HG02938 (cell line): ENCODE results near the gene ZNF705A.
"Not testable (repeated sequence)": the region's sequence is repeated elsewhere in the genome, so short reads cannot be mapped to it uniquely, and the experiment has no call there.

Experiments
- ATAC-seq: cut with Tn5 transposase; IDR thresholded peaks from one replicate; pipeline ENCODE4 v1.9.1; 2021; ENCODE audit warnings: mild to moderate bottlenecking, moderate library complexity; ENCODE audit not compliant: unreplicated experiment

ZNF705A gene

DNA sequence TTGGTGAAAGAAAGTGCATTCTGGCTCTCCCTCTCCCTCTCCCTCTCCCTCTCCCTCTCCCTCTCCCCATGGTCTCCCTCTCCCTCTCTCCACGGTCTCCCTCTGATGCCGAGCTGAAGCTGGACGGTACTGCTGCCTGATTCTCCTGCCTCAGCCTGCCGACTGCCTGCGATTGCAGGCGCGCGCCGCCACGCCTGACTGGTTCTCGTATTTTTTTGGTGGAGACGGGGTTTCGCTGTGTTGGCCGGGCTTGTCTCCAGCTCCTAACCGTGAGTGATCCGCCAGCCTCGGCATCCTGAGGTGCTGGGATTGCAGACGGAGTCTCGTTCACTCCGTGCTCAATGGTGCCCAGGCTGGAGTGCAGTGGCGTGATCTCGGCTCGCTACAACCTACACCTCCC, 26.5 kb downstream of the ZNF705A start:
- ATAC-seq: not testable (repeated sequence)

DNA sequence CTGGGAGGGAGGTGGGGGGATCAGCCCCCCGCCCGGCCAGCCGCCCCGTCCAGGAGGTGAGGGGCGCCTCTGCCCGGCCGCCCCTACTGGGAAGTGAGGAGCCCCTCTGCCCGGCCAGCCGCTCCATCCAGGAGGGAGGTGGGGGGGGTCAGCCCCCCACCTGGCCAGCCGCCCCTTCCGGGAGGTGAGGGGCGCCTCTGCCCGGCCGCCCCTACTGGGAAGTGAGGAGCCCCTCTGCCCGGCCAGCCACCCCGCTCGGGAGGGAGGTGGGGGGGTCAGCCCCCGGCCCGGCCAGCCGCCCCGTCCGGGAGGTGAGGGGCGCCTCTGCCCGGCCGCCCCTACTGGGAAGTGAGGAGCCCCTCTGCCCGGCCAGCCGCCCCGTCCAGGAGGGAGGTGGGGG, 27.4 kb downstream of the ZNF705A start:
- ATAC-seq: not testable (repeated sequence)

DNA sequence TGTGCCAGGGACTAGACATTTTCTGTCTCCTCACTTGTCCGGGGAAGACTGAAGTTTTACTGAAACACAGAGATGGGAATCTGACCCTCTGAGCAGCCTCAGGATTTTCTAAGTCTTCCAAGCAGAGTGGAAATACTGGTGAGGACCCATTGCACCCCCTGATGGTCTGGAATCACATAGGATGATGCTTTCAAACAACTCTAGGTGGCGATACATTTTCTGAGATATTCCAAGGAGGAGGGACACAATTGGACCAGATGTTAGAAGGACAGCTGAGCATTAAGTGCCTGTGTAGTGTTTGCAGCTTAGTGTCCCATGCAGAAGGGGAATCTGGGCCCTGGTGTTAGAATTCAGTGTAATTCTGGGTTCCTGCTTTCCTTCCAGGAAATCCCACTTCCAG, 31.3 kb downstream of the ZNF705A start:
- not testable (repeated sequence) for ATAC-seq

DNA sequence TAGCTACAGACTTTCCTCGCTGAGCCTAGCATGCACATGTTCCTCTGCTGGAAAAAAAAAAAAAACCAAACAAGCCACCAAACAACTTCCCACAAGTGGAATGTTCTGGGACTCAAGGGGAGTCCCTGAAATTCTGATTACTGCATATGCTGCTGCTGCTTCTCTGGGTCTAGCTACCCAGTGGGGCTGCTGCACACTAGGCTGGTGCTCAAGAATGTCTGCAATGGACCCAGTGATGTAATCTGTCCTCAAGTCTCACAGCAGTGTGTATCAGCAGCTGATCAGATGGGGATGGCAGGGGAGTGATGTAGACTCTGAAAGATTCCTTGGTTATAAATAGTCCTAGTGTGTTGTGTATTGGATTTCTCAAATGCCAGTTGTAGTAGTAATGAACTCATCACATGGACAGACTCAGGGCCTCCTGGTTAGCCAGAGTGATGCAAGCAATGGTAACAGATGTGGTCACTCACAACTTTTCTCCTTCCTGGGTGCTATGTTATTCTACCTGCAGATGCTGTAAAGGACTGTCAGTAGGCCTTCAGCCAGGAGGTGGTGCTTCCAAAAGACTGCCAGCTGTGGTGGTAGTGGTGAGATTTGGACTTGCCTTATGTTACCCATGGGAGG, 41.0 kb downstream of the ZNF705A start:
- ATAC-seq: not testable (repeated sequence)

DNA sequence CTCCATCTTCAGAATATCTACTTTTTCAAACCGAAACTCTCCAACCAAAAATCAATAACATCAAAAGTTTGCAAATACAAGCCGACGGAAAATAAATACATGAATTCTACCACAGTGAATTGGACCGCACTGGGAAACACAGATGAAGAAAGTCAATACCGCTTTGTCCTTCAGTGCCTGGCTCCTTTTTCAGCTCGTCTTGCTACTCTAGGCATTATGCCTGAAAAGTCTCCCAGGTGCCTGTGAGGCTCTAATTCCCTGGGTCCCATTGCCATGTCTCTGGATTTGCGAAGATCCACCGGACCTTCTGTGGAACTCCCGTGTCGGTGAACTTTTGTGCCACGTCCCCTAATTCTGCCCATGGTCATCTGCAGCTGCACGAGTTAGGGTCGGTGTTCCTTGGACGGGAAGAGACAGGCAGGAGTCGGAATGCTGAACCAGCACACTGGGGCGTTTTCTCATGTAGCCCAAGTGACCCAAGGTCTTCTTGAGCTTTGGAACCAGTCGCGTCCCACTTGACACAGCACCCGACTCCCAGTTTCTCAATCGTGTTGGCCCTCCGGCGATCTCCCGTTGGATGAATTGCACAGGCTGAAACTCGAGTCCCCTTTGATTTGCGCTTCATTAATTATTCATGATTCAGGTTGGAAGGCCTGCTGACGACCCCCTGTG, 62.0 kb downstream of the ZNF705A start:
- ATAC-seq: not testable (repeated sequence)

DNA sequence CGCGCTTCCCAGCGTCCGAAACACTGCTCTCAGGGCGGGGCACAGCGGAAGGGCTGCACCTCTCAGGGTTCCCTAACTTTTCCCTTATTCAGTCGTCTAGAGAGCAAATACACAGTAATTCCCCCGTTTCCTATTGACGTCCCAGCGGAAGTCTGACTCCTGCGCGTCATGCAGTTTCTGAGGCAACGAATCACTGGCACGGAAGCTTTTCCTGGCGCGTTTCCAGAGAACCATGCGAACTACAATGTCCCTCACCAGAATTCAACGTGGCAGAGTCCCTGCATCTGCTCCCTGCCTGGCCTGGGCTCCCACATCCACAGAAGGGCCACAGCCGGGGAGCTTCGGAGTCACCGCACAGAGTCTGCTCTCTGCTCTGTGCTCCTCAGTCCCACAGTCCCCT, 64.6 kb downstream of the ZNF705A start:
- not testable (repeated sequence) for ATAC-seq

DNA sequence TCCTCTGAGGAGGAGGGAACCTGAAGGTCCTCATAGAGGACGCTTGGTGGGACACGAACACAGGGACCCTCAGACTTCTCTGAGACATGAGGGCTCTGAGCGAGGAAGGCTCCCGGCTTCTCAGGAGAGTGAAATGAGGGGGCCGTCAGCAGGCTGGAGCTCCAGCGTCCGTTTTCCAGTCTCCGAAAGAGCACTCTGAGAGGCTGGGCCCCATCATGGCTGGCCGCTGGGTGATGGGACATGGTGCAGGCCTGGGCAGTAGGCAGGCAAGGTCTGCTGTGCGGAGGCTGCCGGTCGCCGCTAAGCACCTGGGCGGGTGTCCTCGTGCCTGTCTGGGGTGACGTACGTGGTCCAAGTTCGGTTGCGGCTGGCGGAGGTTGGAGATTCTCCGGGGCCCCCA, 65.0 kb downstream of the ZNF705A start:
- ATAC-seq: not testable (repeated sequence)

DNA sequence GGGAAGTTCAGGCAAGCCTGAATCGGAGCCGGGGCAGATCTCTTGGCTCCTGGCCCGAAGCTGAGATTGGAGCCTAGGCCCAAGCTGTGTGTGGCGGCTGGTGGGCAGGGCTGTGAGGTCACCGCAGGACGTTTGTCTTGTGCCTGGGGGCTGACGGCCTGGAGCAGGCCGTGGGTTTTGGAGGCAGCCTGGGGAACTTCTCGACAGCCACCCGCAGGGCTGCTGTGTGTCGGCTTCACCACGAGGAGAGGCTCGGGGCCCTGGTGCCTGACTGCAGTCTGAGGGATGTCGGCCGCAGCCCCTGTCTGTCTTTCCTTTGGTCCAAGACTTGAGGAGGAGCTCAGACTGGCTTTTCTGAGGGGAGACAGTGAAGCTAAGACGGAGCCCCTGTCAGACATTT, 65.5 kb downstream of the ZNF705A start:
- ATAC-seq: not testable (repeated sequence)

DNA sequence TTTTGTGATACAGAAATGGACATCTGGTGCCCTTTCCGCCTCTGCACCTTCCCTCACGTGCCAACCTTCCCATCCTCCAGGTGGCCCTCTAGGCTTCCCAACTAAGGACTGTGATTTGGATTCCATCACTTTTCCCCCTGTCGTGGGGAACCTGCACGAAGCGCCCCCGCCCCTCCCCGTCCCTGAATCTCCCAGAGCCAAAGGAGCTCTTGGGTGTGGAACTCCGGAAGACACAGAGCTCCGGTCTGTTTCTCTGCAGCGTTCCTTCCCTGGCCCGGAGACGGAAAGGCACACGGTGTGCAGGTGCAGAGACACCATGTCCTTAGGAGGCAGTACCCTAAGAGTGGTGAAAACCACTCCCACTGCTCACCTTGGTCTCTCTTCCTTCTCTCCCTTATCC, 66.8 kb downstream of the ZNF705A start:
- not testable (repeated sequence) for ATAC-seq

DNA sequence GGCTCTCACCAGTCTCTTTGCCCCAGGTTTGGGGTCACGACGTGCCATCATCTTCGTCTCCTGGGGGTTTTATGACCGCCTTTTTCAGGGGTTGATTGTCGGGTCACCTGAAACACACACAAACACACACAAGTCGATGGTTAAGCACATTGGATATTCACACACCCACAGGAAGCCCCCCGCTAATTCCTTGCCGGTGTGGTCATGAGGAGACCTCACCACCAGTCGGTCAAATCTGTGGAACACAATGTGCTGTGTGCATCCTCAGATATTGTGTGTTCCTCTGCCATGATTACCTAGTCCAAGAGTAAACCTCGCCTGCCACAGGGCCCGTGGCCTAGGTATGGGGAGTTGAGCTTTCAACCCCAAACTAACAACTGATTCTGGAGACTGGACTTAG, 68.0 kb downstream of the ZNF705A start:
- not testable (repeated sequence) for ATAC-seq

DNA sequence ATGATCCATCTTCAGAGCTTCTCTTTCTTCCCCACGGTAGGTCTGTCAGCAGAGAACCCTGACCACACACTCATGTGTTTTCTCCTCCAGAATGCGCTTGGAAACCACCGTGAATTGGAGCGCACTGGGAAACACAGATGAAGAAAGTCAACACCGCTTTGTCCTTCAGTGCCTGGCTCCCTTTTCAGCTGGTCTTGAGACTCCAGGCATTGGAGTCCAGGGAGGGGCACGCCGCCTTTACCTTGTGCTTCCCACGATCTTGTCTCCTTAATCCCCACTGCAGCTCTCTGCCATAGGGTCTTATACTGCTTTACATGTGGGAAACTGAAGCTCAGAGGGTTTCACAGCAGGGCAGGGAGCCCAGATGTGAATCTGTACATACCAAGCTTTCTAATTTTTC, 69.5 kb downstream of the ZNF705A start:
- ATAC-seq: no peak

DNA sequence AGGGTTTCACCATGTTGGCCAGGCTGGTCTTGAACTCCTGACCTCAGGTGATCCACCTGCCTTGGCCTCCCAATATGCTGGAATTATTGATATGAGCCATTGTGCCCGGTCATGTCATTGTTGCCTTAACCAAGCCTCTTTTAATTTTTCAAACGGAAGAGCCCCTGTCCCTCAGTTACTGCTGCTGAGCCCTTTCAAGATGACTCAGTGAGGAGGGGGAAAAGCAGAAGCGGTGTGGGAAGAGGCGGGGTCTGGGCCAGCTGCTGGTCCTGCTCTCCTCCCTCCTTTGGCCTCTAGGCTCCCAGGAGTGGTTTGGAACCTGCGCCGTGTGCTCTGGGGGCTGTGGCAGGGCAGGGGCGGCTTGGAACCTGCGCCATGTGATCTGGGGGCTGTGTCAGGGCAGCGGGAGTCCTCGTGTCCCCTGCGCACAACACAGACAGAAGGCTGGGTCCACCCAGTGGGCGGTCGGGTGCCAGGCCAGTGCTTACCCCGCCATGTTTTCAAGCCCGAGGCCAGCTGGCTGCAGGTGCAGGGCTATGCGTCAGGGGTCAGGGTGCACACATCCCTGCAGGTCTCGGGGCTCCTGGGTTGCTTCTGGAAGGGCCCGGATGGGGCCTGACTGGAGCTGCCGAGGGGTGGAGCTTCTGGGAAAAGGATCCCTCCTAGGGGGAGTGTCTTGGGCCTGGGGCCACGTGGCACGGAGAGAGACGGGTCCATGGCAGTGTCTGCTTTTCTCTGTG, 70.3 kb downstream of the ZNF705A start, which contains the start of gene FAM90A1:
FAM90A1 (minus strand) TSS at position 627 of the 740 bp plus-strand sequence. CDS start 2,786 bp downstream, outside the sequence.
- ATAC-seq: not testable (repeated sequence)

DNA sequence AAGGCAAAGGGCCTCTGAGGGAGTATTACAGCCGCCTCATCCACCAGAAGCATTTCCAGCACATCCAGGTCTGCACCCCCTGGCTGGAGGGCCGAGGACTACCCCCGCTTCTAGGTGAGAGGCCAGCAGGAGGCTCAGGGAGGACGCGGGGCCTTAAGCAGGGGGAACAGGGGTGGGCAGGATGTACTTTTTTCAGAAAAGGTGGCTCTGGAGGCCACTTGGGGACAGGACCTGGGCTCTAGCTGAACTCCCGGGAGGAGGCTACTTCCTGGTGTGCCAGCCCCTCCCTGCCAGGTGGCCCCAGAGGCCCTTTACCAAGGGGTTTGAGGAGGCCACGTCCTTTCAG, 70.9 kb downstream of the ZNF705A start:
- not testable (repeated sequence) for ATAC-seq

DNA sequence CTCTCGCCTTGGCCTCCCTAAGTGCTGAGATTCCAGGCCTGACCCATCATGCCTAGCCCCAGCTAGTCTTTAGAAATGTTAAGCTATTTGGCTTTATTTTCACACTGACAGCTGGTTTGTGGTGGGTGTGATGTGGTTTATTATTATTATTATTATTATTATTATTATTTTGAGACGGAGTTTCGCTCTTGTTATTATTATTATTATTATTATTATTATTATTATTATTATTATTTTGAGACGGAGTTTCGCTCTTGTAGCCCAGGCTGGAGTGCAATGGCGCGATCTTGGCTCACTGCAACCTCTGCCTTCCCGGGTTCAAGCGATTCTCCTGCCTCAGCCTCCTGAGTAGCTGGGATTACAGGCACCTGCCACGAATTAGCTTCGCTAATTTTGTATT, 71.8 kb downstream of the ZNF705A start:
- not testable (repeated sequence) for ATAC-seq

DNA sequence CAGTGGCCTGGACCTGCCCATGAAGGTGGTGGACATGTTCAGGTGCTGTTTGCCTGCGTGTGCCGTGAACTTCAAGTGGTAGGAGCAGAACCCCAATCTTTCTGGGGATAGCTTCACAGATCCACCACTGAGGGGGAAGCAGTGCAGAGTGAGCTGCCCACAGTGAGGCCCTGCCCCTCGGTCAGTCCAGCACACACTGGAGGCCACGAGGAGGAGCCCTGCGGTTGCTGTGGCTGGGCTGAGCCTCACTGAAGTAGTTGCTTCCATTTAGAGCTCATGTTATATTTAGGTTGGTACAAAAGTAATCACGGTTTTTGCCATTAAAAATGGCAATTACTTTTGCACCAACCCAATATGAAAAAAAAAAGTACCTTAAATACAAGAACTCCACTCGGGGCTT, 72.7 kb downstream of the ZNF705A start:
- ATAC-seq: not testable (repeated sequence)
